NCI-H146 treated with DMSO at 0.1 percent for 48 hours (cell line): ENCODE results near the gene PPIL6.

Experiments
- DNase-seq: peaks from one replicate; lab custom pipeline; 2025; ENCODE audit not compliant: unreplicated experiment; lab: John Stamatoyannopoulos, UW

The PPIL6 gene

GRCh38 chr6:109406196-109406595 lies 34.2 kb downstream of the PPIL6 start:
- no peak for DNase-seq

DNA sequence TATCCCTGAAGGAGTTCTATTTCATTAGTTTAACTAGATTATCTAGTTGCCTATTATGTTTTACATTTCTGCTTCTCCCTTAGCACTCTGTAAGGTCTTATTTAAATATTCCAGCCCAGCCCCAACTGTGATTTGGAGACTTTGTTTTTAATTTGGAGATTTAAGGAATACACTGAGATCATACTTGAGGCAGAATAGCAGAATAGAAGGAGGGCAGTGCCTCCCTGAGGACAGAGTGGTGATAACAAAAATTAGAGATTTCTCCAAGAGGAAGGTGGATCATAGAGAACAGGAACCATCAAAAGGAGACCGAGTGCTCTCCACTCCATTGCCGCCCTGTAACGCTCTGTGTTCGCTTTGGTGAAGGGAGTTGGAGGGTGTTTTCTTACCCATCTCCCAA lies 43.4 kb downstream of the PPIL6 start:
- no peak for DNase-seq

GRCh38 chr6:109396046-109396718 lies 44.2 kb downstream of the PPIL6 start:
- DNase-seq, result no peak

DNA sequence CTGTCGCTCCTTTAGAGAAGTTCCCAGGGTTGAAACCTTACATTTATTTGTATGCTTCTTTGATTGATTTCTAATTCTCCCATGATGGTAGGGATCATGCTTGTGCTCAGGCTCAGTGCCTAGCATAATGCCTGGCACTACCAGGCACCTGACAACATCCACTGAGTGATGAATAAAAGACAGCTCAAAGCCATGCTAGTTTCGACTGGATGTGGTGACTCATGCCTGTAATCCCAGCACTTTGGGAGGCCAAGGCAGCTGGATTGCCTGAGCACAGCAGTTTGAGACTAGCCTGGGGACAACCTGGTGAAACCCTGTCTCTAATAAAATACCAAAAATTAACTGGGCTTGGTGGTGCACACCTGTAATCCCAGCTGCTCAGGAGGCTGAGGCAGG lies 46.5 kb downstream of the PPIL6 start:
- no peak for DNase-seq

DNA sequence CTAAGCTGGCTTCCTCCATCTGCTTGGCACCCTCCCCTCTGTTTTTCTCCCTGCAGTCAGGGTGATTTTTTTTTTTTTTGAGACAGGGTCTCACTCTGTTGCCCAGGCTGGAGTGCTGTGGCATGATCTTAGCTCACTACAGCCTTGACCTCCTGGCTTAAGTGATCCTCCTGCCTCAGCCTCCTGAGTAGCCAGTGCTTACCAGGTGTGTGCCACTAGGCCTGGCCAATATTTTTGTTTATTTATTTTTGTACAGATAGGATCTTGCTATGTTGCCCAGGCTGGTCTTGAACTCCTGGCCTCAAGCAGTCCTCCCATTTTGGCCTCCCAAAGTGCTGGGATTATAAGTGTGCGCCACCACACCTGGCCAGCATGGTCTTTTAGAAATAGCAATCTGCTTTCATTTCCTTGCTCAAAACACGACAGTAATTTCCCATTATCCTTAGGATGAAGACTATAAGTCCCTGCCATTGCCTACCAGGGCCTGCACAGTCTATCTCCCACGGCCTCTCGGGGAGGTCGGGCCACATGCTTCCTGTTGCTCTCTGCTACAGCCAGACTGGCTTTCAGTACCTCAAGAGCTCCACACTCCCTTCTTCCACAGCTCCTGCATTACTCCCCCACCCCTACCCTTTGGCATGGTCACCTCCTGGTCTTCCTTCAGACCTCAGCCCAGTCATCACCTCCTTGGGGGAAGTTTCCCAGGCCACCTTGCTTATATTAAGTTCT lies 47.1 kb downstream of the PPIL6 start:
- DNase-seq, result no peak

- no peak for DNase-seq
Measured at GRCh38 chr6:109389650-109390274, 50.7 kb downstream of the PPIL6 start.

GRCh38 chr6:109388265-109388664 lies 52.2 kb downstream of the PPIL6 start:
- DNase-seq, result no peak

DNA sequence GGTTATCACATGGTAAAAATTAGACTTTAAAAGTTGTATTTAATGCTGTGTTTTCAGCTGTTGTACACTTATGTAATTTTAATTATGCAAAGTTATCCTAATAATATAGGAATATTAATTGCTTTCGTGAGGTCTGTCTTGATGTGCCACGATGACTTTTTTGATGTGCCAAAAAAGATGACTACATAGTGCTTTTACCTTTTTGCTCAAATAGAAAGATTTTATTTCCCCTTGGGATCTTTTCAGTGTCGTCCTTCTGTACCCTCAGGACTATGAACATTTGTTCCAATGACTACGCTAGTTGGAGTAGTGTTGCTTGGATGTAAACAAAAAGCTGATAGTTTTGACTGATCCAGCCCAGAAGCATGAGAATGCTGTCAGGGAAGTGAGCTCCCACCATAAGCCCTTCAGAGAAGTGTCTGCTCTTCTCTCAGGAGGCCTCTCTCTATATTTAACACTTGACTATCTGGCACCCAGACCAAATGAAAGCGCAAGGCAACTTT lies 56.9 kb downstream of the PPIL6 start:
- DNase-seq, result peak; percentile 36

DNA sequence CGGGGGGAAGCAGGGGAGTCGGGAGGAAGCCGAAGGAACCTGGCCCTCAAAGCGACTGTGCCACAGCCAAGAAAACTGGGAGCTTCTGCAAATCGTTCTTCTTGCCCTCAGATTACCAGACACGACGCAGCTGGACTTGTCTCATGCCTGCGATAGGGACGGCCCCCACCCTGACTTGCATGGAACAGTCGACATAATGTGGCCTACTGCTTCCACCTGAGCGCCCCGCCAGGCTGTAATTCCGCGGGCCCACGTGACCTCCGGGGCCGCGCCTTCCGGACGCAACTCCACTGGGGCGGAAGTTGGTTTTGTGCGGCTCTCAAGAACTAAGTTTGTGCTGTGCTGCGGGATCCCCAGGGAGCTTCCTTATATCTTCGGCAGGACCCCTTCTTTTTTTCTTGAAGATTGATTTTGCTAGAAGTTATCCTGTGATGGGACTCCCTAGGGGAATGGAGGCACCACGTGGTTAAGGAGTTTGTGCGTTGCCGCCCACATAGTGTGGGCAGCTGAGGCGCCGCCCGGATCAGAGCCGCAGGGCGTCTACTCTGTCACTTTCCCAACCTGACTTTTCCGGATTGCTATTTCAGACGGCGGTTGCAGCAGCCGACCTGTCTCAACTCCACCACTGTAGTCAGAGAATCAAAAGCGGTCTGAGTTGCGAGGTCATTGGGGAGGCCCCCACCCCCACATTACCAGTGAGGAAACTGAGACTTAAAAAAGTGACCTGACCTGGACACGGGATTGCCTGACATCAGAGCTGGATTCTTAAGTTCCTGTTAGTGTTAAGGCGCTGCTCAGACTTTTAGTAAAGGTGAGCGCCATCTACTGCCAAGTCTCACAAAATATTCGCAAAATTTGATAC lies 57.6 kb downstream of the PPIL6 start:
- peak; percentile 94 for DNase-seq

DNA sequence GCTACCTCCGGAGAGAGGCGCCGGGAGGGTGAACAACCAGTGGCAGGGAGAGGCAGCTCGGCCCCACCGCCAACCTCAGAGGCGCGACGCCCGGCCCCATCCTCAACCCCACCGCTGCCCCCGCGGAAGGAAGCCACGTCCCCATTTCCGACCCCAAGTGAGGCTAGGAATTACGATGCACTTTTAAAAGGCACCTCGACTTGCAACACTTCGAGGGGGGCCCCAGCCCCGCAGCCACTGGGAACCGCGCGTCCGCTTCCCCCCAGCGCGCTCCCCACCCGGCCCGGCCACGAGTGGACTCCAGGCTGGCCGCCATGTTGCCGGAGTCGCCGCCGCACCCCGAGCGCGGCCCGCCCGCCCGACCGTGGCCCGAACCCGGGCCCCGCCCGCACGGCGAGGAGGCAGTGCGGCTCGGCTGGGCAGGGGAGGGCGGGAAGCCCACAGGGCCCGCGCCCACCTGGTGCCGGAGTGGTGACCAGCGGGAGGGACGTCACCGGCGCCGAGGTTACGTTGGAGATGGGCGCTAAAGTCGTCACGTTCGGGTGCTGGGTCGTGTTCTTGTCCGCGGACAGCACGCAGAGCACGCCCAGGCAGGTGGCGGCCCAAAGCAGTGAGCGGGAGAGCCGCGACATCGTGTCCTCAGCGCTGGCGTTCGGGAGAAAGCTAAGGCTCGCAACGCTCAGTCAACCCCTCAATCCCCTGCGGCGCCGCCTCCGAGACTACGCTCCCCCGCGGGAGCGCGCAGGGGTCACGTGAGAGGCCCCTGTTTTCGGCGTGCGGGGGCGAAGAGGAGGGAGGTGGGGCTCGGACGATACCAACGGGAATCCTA lies 58.5 kb downstream of the PPIL6 start, which contains the start of gene CD164:
CD164 (minus strand) TSS at position 721 of the 829 bp plus-strand sequence; CDS start at position 632, 89 bp downstream.
- DNase-seq, result peak; percentile 93

DNA sequence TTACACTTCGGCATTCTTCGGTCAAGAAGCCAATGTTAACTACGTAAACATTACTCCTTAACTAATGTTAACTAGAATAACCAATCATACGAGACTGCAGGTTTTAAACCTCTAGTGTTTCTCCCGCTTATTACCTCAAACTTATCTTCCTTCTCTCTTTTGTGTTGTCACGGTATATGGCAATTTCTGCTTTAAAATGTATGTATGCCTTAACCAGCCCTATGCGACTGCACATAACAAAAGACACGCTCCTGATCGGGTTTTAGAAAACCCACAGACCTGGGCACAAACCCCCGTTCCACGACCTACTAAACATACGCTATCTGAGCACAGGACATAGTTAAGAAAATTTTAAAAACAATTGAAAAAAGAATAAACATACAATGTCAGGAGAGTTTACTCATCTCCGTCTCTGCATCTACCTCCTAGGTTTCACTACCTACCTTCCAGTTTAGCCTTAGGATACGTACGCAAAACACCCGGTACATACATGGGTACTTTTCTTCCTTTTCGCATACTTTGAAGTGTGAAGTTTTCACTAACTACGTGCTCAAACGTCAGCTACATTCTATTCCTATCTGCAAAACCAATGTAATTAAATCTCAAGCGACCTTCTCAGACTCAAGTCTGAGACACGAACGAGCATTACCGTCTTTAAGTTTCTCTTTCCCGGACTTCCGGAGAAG lies 59.2 kb downstream of the PPIL6 start:
- peak; percentile 47 for DNase-seq

GRCh38 chr6:109379711-109380110 lies 60.7 kb downstream of the PPIL6 start:
- no peak for DNase-seq

- no peak for DNase-seq
Measured at GRCh38 chr6:109377717-109378116, 62.7 kb downstream of the PPIL6 start.

DNA sequence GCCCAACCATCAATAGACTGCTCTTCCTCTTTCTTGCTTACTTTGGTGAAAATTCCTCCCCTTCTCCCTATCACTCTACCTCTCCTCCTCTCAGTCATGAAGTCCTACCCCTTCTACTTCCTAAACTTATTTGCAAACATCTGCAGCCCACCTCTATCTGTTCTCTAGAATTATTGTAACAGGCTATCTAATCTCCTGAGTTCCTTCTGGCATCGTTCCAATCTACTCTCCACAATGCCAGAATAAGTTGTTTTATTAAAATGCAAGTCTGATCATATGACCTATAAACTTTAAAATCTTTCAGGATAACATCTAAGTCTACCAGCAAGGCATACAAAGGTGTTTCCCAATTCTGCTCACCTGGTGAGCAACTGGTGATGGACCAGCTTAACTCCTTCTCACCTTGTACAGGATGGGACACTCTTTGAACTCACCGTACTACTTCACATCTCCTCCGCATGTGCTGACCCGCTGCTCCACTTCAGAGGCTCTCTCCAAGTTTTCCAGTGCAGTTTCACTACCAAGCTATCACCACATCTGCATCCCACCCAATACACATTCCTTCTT lies 66.0 kb downstream of the PPIL6 start:
- no peak for DNase-seq

DNA sequence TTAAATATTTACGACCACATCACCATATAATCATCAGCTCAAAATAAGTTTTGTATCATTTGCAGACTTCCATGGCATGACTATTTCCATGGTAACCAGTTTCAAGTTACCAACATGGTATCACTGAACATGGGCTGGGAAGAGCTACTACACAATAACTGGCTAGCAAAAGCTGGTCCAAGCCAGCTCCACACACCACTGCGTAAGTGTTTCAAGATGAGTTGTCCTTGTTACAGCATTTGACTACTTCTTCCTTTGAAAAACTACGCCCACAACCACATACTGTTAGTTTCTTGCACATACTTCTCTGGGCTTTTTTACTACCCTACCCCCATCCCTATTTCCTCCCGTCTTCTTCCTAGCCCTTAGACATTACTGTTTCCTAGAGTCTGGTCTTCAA lies 66.7 kb downstream of the PPIL6 start:
- DNase-seq, result no peak

DNA sequence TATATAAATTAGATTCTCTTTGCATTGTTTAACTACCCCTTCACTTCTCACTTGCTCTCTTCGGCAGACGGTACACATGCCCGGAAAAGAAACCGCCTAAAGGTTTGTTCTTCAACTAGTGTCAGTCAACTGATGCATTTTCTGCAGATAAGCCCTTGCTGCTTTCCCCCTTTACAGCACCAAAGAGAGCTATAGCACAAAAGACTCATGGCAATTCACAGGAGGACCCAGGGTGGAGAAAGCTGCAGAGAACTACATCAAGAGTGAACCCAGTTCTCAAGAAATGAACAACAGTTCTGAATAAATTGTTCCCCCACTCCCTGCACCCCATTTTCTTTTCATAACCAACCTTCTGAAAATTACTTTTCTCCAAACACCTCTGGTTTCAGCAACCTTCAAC lies 67.1 kb downstream of the PPIL6 start:
- DNase-seq, result no peak

- no peak for DNase-seq
Measured at GRCh38 chr6:109372130-109372529, 68.3 kb downstream of the PPIL6 start.

DNA sequence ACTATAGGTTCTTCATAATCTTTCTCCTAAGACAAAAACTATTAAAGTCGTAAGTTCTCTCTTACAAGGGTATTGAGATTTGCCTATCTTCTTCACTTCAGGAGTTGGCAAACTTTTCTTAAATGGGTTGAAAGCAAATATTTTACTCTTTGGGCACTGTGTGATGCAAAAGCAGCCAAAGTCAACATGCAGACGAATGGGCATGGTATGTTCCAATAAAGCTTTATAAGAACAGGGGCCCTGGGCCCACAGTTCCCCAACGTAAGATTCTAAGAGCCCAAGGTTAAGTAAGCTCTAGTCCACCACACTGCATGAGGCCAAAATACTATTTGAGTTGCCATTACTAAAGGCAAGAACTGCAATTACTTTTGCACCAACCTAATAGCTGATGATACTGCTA lies 69.6 kb downstream of the PPIL6 start:
- no peak for DNase-seq

DNA sequence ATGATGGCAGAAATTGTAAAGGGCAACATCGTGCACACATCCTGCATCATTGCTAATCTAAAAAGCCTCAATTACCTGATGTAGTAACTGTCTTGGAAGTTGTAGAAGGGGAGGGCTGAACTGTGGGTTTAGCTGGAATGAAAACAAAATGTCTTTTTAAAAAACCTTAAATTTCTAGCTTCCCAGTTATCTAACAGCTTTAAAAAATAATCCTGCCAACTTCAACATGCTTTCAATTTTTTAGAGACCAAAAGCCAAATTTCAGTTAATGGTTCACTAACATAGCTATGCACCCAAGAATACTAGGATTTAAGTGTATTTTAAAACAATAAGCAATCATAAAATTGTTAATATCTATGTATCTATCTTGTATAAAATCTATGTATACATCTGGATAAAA lies 70.1 kb downstream of the PPIL6 start:
- no peak for DNase-seq
